A673 (cell line): Measurements from ENCODE around the gene ZDHHC1.

ENCODE experiments used
- CTCF ChIP-seq: fragments of 300-800, 200-600 bp; sonication (generic); conservative IDR thresholded peaks from 2 replicates; pipeline ENCODE4 v1.5.1; 2017; ENCODE audit warnings: low read depth, mild to moderate bottlenecking, antibody characterized with exemption, low read length, moderate library complexity, mixed read lengths
- EZH2 ChIP-seq: fragments of 200-600 bp; sonication (generic); IDR thresholded peaks from 2 replicates; pipeline ENCODE4 v1.6.1; 2017; ENCODE audit warnings: borderline replicate concordance, low read depth, mild to moderate bottlenecking, mixed read lengths, antibody characterized with exemption, low read length; ENCODE audit not compliant: poor library complexity, severe bottlenecking

GRCh38 chr16:67370661-67371060, 45.6 kb downstream of the ZDHHC1 start:
- TF ChIP-seq CTCF = no peak
- no peak for TF ChIP-seq EZH2
